HepG2 (cell line): ENCODE data around the gene RLN3. TPM values are rescaled to one million over a fixed set of nuclear protein-coding genes. Genes with fewer than 3 reads are reported as not detected.
A peak's percentile ranks its signal among the peaks of the same experiment; 100 is the strongest.

ENCODE experiments used
- DBP ChIP-seq: sonication (generic); formaldehyde crosslinking; IDR thresholded peaks from 2 replicates; pipeline ENCODE4 v1.4.0; 2020; ENCODE audit warnings: missing genetic modification reagents; ENCODE audit errors: not compliant biosample characterization
- HCFC1 ChIP-seq: fragments of 150-350 bp; IDR thresholded peaks from 2 replicates; pipeline ENCODE4 v1.6.1; 2014; ENCODE audit warnings: low read depth, low read length
- HNF1B ChIP-seq: sonication (generic); formaldehyde crosslinking; IDR thresholded peaks from 2 replicates; pipeline ENCODE4 v1.5.1; 2020; ENCODE audit warnings: mild to moderate bottlenecking, moderate library complexity, missing genetic modification reagents
- NFAT5 ChIP-seq: sonication (generic); formaldehyde crosslinking; IDR thresholded peaks from 2 replicates; pipeline ENCODE4 v1.4.0; 2020; ENCODE audit warnings: missing genetic modification reagents
- THAP9 ChIP-seq: sonication (generic); formaldehyde crosslinking; IDR thresholded peaks from 2 replicates; pipeline ENCODE4; 2020; ENCODE audit warnings: missing genetic modification reagents, mild to moderate bottlenecking, borderline replicate concordance
- ZFP36 ChIP-seq: fragments of 150-350 bp; IDR thresholded peaks from 2 replicates; pipeline ENCODE4 v1.6.1; 2018; ENCODE audit warnings: borderline replicate concordance, low read length, low read depth; ENCODE audit not compliant: partially characterized antibody
- ZNF124 ChIP-seq: sonication (generic); formaldehyde crosslinking; IDR thresholded peaks from 2 replicates; pipeline ENCODE4 v1.4.0; 2020; ENCODE audit warnings: missing genetic modification reagents
- ZNF260 ChIP-seq: sonication (generic); formaldehyde crosslinking; IDR thresholded peaks from 2 replicates; pipeline ENCODE4 v1.4.0; 2020; ENCODE audit warnings: missing genetic modification reagents, low read depth, mild to moderate bottlenecking, borderline replicate concordance
- ZNF589 ChIP-seq: sonication (generic); formaldehyde crosslinking; conservative IDR thresholded peaks from 2 replicates; pipeline ENCODE4 v1.8.0; 2022; ENCODE audit warnings: mild to moderate bottlenecking, moderate library complexity, missing genetic modification reagents
- ZNF670 ChIP-seq: sonication (generic); formaldehyde crosslinking; IDR thresholded peaks from 2 replicates; pipeline ENCODE4 v1.8.0; 2022; ENCODE audit warnings: mild to moderate bottlenecking, missing genetic modification reagents, borderline replicate concordance
- ZNF83 ChIP-seq: sonication (generic); formaldehyde crosslinking; IDR thresholded peaks from 2 replicates; pipeline ENCODE4 v1.4.0; 2020; ENCODE audit warnings: missing genetic modification reagents, mild to moderate bottlenecking, borderline replicate concordance
- polyA plus RNA-seq, 8 experiments: library from polyadenylated mRNA; depleted of rRNA in 3 of 8; stranded (reverse) in 7 of 8; unstranded in 1 of 8; fragments of >200 nt; fragmentation: Illumina TruSeq in 4 of 8; extraction: Trizol in 4 of 8; gene quantifications; 2 replicates each; pipeline versions ENCODE4 v1.2.1 to v1.2.3, GENCODE V29; 2011 to 2016; ENCODE audit warnings: low read depth in 4 of 8, missing spikeins in 1 of 8, mixed read lengths in 1 of 8; ENCODE audit not compliant: insufficient read depth in 1 of 8
- total RNA-seq, 5 experiments: library from RNA; depleted of rRNA; stranded (reverse); fragments of >200 nt; fragmentation: Illumina TruSeq; extraction: Trizol; gene quantifications; 2 replicates each; pipeline ENCODE4 v1.2.3, GENCODE V29; 2016; ENCODE audit warnings: low read depth in 1 of 5

Gene RLN3
- total and polyA plus RNA-seq, 2 of the 13 experiments (the other 11 are each of a cell fraction or from before 2014, with no cell fraction given), result not detected

- TF ChIP-seq THAP9 (CRISPR knock-in tag), result peak; percentile 100
- 0 out of 2 replicates have a peak, but pooled peaks have one; percentile 83 for TF ChIP-seq ZNF670 (CRISPR knock-in tag)
- peak; percentile 20; the same call in 1 of the 2 replicates for TF ChIP-seq HNF1B (CRISPR knock-in tag)
- no peak for TF ChIP-seq ZNF260 (CRISPR knock-in tag)
- no peak for TF ChIP-seq ZFP36
- TF ChIP-seq NFAT5 (CRISPR knock-in tag), result 0 out of 2 replicates have a peak, but pooled peaks have one; percentile 57
- TF ChIP-seq ZNF589 (CRISPR knock-in tag), result no peak
- TF ChIP-seq ZNF83 (CRISPR knock-in tag), result no peak
- TF ChIP-seq HCFC1, result peak; percentile 89
- no peak for TF ChIP-seq ZNF124 (CRISPR knock-in tag)
- TF ChIP-seq DBP (CRISPR knock-in tag), result no peak
These were observed 21.7 kb upstream of the RLN3 start, which contains the start of gene RFX1 (continued) for GRCh38 chr19:14006085-14006765.
